HG03442 (cell line): ENCODE data around the gene DPF3.

Experiments used
- ATAC-seq: cut with Tn5 transposase; IDR thresholded peaks from one replicate; pipeline ENCODE4 v1.9.1; 2021; ENCODE audit warnings: mild to moderate bottlenecking, moderate library complexity; ENCODE audit not compliant: unreplicated experiment

The DPF3 gene

DNA sequence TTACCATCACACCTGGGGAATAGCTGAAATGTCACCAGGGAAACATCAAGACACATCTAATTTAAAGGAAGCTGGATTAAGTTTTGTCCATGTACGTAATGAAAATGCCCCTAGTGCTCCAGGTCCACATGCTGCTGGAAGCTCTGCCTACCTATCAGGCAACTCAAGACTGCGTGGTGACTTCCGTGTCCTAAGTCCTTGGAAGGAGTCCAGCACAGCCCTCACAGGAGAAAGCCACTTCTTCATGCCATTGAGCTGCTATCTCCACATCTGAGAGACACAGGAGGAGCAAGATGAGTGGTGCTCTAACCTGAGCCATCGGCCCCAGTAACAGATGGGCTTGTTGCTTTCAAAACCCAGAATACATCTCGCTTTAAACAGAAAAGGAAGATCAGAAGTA, 316.4 kb downstream of the DPF3 start:
- no peak for ATAC-seq

DNA sequence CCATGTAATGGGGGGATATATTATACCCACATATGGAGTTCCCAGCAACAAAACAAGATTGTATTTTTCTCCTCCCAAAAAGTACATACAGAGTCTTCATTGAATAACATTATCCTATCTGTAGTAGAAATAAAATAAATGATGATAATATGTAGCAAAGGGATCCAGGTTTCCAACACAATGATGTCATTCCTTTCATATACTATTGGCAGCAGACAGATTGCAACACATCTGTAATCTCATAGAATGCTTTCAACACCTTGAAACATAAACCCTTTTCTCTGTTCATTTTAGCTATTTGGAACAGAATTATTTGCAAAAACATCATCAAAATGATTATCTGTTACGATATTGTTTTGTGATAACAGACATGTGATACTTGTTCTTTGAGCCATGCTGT, 317.6 kb downstream of the DPF3 start:
- ATAC-seq, result no peak

DNA sequence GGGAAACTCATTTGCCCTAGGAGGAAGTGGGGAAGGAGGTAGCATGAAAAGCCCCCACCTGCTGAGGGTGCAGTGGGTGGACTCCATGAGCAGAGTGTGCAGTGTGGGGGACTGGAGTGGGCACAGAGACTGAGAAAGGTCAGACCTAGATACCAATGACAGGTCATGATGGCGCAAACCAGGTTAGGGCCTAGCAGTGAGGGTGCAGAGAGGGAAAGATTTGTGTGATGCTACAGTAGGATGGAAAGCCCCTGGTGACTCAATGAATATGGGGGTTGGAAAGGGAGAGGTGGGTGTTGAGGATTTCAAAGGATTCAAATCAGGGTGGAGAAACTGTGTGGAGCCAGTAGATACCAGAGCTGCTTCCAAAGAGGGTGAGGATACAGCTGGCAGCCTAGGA, 319.2 kb downstream of the DPF3 start:
- ATAC-seq, result no peak

DNA sequence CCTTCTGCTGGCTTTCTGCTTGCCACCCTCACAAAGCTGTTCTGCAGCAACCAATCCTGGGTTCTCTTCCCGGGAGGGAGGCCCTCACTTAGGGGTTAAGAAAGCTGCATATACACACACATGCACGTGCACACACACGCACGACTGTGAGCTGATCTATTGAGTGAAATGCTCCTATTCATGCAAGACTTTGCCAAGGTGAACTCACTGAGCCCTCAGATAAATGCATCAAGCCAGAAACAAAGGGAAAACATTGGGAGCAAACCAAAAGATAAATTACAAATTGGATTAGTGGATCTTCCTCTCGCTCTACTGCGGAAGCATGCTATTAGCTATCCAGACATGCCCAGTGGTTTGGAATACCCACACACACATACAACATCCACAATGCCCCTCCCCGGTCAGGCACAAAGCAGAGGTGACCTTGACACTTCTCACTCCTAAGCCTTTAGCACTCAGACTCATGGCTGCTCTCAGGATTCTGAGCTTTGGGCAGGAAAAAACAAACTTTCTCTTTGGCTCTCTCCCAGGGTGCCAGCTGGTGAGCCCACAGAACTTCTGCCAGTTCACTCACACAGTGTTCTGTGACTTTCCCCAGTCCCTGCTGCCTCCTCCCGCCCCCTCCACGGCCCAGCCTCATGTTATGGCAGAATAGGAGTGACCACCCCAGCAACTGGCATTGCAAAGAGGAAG, 320.0 kb downstream of the DPF3 start:
- ATAC-seq, result no peak
